SKM-1 (cell line): ENCODE measurements around the gene KLF14.
"Not testable (repeated sequence)": the region's sequence is repeated elsewhere in the genome, so short reads cannot be mapped to it uniquely, and the experiment has no call there.

ENCODE experiments used
- DNase-seq: peaks from one replicate; lab custom pipeline; 2025; ENCODE audit not compliant: unreplicated experiment; lab: John Stamatoyannopoulos, UW

KLF14 gene

DNA sequence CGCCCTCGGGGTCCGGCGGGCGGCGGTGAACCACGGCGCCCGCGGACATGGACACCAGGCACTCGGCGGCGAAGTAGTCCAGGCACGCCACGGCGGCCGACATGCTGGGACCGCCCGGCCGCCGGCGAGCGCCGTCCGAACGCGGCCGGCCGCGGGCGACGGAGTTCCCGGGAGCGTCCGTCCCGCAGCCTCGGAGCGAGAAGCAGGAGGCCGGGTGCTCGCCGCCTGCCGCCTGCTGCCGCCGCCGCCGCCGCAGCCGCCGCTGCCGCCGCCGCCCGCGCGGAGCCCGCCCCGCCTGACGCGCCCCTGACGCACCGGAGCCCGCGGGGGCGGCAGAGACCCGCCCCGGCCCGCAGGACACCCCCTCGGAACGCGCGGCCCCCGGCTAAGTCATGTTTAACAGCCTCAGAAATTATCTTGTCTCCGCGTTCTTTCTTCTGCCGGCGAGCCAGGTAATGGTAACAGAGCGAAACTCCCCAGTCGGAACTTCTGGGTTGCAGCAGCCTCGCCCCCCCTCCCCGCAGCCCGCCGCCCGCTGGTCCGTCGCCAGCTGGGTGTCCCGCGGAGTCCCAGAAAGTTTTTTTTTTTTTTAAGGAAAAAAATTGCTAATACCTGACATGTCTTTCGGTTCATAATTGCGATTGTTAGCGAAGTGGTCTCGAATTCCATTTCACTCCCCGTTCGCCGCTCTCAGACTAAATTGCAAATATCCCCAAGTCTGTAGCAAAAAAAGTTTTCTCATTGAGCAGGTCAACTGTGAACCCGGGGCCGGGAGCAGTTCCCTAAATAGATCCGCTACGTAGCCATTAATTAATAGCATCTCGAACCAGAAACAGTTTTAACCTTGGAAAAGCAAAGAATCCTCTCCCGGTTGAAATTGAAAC is at the start of gene KLF14:
TSS of gene KLF14 (minus strand) at position 277 of the 884 bp plus-strand sequence. CDS start at position 103, 174 bp downstream.
- no peak for DNase-seq

DNA sequence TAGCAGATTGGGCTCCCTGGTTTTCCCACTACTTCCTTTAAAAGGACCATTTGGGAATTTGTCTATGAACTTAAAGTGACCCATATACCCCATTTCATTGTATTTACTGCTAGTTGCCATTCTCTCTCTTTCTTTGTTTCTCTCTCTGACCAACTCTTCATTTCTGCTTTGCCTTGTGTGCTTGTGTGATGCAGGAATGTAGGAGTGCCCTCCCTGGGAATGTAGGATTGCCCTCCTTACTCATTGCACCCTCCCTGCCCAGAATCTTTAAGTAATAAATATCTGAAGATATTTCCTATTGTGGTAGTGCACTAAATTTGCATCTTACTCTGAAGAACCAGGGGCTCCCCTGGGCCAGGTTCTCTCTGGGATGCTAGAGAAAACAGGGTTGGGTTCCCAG is 47.3 kb upstream of the KLF14 start:
- no peak for DNase-seq

DNA sequence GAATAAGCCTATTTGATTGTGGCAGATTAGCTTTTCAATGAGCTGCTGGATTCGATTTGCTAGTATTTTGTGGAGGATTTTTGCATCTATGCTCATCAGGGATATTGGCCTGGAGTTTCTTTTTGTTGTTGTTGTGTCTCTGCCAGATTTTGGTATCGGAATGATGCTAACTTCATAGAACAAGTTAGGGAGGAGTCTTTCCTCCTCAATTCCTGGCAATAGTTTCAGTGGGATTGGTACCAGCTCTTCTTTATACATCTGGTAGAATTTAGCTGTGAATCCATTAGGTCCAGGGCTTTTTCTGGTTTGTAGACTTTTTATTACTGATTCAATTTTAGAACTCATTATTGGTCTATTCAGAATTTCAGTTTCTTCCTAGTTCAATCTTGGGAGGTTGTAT is 43.4 kb upstream of the KLF14 start:
- no peak for DNase-seq

DNA sequence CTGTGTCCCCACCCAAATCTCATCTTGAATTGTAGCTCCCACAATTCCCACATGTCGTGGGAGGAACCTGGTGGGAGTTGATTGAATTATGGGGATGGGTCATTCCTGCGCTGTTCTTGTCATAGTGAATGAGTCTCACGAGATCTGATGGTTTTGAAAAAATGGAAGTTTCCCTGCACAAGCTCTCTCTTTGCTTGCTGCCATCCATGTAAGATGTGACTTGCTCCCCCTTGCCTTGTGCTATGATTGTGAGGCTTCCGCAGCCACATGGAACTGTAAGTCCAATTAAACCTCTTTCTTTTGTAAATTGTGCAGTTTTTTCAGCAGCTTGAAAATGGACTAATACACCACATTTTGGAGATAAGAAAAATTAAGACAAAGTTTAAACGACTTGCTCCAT is 38.4 kb upstream of the KLF14 start:
- DNase-seq = not testable (repeated sequence)

- no peak for DNase-seq
Measured at GRCh38 chr7:130768854-130769253, 34.8 kb upstream of the KLF14 start.

- not testable (repeated sequence) for DNase-seq
Measured at GRCh38 chr7:130764569-130764968, 30.6 kb upstream of the KLF14 start.

DNA sequence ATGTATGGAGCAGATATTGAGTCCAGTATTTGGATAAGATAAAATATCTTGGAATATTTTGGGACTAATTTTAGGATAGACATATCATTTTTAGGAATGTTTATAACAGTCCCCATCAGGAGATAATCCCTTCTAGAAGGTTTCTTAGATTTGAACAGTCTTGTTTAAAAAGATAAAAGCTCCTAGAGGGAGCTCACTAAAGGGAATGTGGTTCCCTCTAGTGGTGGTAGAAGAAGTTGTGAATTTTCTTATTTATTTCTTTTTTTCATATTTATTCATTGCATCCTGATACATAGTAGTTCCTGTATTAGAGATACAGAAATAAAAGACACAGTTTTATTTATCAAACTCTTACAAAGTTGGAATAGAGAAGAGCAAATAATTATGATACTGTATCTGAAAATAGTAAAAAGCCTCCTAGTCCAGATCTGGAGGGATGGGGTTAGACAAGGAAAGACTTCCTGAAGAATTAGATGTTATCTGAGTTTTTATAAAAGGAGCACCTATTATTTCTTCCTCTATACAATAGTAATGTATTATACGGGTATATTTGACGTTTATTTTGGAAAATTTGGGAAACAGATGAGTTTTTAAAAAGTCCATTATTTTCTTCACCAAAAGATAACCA is 24.5 kb upstream of the KLF14 start:
- DNase-seq = no peak

DNA sequence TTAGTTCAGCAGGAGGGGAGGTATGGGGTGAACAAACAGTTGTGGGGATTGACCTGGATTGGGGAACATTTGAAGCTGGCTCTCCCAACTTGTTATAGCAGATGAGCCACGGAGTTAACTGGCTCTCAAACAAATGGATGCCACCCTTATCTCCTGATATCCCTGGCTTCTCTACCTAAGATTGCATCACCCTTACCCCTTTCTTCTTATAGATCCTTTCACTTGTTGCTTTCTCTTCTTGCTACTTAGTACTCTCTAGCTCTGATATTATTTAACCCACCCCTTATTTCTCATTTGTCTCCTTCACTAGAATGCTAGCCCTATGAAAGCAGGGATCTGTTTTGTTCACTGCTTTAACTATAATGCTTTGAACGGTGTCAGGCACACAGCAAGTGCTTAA is 22.3 kb upstream of the KLF14 start:
- DNase-seq = no peak

GRCh38 chr7:130752424-130752823 is 18.4 kb upstream of the KLF14 start:
- no peak for DNase-seq

GRCh38 chr7:130750755-130751154 is 16.7 kb upstream of the KLF14 start:
- DNase-seq = no peak

DNA sequence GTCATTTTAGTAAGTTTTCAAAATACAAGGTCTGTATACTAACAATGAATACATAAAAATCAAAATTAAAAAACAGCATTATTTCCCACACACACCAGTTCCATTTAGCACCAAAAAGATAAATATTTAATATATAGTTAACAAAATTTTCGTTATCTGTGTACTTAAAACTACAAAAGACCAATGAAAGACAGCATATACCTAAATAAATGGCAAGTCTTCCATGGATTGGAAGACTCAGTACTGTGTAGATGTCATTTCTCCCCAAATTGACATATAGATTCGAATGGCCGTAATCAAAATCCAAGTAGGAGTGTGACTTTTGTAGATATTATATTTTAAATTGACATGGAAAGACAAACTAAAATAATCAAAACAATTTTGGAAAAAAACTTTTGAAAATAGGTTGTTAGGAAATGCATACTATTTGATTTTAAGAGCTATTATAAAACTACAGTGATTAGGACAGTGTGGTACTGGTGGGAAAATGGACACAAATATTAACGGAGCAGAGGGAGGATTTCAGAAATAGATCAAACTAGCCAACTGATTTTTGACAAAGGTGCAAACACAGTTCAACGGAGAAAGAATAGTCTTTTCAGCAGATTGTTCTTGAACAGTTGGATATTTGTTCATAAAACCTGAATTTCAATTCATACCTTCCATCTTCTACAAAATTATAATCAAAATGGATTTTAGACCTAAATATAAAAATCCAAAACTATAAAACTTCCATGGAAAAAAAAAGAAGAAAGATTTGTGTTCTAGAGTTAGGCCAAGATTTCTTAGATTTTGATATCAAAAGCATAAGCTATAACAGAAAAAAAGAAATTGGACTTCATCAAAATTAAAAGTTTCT is 14.8 kb upstream of the KLF14 start:
- DNase-seq = no peak

DNA sequence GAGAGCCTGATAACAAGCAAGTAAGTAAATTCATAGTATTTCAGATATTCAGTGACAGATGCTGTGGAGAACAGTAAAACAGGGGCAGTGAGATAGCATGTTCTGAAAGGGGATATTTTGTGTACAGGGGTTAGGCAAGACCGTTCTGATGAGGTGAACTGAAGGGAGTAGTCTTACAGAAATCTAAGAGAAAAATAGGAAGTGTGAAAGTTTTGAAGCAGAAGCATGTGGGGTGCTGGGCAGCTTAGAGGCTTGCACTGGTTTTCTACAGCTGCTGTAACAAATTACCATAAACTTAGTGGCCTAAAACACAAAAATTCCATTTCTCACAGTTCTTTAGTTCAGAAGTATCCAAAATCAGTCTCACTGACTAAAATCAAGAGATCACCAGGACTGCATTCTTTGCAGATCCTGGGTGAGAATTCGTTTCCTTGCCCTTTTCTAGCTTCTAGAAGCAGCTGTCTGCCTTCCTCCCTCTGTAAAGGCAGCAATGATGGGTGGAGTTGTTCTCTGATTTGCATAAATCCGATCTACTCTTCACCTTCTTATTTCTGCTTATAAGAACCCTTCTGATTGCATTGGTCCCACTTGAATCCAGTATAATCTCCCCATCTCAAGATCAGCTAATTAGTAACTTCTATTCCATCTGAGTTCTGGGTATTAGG is 7.5 kb upstream of the KLF14 start:
- peak; percentile 74 for DNase-seq

DNA sequence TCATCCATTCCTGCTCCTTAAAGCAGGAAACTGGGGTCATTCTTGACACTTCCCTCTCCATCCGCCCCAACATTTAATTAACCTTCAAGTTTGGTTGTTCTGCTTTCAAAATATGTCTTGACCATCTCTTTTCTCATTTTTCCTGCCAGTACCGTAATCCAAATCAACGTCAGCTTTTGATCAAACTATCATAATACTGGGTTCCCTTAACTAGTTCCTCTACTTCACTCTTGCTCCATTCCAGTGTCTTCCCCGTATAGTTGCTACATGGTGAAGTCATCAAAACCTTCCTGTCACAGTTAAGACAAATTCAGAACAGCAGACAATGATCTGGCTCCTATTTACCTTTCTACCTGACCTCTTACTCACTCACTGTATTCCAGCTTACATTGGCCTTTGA is 6.6 kb upstream of the KLF14 start:
- peak; percentile 36 for DNase-seq

DNA sequence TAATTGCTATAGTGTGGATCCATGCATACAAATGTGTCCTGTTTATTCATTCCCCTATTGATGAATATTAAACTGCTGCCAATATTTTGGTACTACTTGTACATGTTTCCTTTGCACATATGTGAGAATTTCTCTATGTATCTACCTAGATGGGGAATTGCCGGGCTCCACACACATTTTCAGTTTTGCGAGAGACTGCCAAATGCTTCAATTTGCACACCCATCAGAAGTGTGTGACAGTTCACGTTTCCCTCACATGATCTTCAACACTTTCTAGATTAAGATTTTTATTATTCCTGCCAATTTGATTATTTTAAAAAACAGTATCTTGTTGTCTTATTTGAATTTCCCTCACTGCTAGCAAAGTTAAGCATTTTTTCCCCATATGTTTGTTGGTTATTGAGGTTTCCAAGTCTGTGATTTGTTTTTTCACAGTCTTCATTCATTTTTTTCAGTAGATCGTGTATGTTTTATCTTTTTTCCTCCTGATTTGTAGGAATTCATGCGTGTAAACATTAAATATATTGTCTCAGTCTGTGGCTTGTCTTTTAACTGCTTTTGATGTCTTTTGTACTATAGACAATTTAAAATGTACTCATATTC is 2.4 kb upstream of the KLF14 start:
- DNase-seq = no peak

DNA sequence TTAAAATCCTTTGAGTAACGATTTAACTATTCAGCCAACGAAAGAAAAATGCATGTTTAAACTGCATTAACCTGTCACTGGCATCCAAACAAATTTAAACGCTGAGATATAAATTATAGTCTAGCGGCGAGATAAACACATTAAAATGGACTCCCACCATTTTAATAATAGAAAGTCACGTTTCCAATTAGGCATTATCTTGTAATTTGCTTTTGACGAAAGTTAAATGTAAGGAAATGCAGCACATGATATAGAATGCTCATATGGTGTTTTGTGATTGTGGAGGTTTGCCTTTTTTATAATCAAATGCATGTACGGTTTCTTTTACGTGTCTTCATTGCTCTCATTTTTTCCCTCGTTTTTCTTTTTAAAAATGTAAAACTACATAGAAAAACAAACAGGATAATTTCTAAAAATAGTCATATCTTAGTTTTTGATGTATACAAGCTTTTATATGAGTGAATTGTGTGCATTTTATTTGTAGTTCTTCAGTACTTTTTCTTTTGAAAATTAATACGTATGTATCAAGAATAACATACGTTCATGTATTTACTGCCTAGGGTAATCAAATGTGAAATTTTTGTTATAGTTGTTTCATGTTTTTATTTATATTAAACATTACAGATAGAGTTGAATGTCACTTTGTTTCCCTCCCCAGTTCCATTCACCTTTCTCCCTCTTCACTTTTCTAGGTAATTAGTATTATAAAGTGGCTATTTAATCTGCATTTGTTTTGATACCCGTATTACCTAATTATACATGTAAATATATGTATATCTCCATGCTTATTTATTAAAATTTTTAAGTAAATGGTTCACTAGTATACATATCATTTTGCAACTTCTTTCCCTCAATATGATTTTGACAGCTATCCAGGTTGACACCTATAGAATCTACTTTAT is 1.1 kb upstream of the KLF14 start:
- DNase-seq = no peak

- DNase-seq = no peak
Measured at GRCh38 chr7:130732980-130733930, 752 bp downstream of the KLF14 start.

- no peak for DNase-seq
Measured at GRCh38 chr7:130723784-130724183, 10.2 kb downstream of the KLF14 start.

DNA sequence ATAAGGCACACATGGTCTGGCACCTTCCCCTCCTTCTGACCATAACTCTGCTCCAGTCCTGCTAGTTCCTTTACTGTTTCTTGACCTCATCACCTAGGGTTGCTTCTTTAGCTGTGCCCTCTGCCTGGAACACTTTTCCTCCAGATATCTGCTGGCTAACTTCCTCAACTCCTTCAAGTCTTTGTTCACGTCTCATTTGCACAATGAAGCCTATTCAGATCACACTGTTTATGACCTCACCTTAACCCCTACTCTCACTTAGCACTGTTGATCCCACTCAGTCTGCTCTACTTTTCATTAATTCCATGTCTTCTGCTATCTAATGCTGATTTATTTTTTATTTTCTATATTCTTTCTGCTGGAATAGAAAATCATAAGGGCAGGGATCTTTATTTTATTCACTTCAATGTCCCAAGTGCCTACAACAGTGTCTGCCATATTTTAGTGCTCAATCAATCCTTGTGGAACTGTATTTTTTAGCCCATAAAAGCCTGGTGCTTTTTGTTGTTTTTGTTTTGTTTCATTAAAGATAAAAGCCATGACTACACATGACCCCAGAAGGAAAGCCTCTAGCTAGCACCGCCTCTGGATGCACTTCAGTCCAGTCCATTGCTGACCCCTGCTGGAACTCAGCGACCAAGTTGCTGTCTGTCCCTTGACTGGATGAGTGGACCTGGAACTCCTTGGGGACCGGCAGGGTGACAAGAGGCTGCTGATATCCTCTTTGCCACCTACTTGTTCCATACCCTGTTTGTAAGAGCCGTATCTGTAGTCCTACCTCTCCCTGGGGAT is 12.3 kb downstream of the KLF14 start:
- DNase-seq = peak; percentile 31
